Ovary (tissue), 3 donors: ENCODE data around the gene CSTPP1.
"Not testable (repeated sequence)": the region's sequence is repeated elsewhere in the genome, so short reads cannot be mapped to it uniquely, and the experiment has no call there.

Source experiments
- EP300 ChIP-seq: sonication (generic); formaldehyde crosslinking; IDR thresholded peaks from one replicate; pipeline ENCODE4 v1.6.1; 2017; ENCODE audit warnings: antibody characterized with exemption
- POLR2A ChIP-seq: fragments of 450-650 bp; IDR thresholded peaks from one replicate; pipeline ENCODE4 v1.6.1; 2017; ENCODE audit warnings: antibody characterized with exemption, mild to moderate bottlenecking, moderate library complexity
- TF ChIP-seq, protein P1 (sequence below), 3 donors: fragments of 450-650 bp in 2 of 3; fragments of 200-600 bp in 1 of 3; IDR thresholded peaks; one replicate each; pipeline versions ENCODE4 v1.5.1 to v1.8.0; 2016 to 2022; ENCODE audit warnings: antibody characterized with exemption in 3 of 3, mild to moderate bottlenecking in 1 of 3
- donor health status: DM: no; HTN: no; CAD: no.

DNA sequence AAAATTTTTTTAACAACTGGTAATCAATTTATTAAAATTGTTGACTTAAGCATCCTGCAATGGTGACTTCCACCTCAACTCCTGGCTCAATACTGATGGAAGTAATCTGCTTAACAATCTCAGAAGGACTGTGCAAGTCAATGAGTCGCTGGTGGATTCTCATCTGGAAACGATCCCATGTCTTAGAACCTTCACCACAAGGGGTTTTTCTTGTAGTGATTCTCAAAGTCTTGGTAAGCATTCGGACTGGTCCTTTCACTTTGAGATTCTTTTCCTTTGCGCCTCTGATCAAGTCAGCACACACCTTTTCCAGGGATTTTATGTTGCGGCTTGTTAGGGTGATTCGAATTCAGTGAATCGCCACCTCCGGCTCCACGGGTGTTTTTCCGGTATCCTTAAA is 254.6 kb downstream of the CSTPP1 start:
- TF ChIP-seq, protein P1, sequence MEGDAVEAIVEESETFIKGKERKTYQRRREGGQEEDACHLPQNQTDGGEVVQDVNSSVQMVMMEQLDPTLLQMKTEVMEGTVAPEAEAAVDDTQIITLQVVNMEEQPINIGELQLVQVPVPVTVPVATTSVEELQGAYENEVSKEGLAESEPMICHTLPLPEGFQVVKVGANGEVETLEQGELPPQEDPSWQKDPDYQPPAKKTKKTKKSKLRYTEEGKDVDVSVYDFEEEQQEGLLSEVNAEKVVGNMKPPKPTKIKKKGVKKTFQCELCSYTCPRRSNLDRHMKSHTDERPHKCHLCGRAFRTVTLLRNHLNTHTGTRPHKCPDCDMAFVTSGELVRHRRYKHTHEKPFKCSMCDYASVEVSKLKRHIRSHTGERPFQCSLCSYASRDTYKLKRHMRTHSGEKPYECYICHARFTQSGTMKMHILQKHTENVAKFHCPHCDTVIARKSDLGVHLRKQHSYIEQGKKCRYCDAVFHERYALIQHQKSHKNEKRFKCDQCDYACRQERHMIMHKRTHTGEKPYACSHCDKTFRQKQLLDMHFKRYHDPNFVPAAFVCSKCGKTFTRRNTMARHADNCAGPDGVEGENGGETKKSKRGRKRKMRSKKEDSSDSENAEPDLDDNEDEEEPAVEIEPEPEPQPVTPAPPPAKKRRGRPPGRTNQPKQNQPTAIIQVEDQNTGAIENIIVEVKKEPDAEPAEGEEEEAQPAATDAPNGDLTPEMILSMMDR (IDR thresholded peaks at IDR 0.05): not testable (repeated sequence)
- TF ChIP-seq POLR2A, EP300: not testable (repeated sequence)
